Measurements from ENCODE around the gene TWF2.

GRCh38 chr3:52237006-52237656 lies 1.8 kb downstream of the TWF2 start:
- TF ChIP-seq CTCF (IDR thresholded peaks at IDR 0.05) (no peak), EP300 (IDR thresholded peaks at IDR 0.05) (no peak)
